Measurements from ENCODE around the gene SPATA2. TPM values are rescaled to one million over a fixed set of nuclear protein-coding genes. Genes with fewer than 3 reads are reported as not detected.
A peak's percentile ranks its signal among the peaks of the same experiment; 100 is the strongest.

The SPATA2 gene
- total RNA-seq, 2 donors from 2014 or later: 3.9 to 7.3 TPM

GRCh38 chr20:49871391-49871948 is 43.9 kb downstream of the SPATA2 start:
- no peak overlapping the region for H3K4me3 ChIP-seq
- H3K27me3 ChIP-seq (replicated peaks; ENCODE audit: insufficient read depth): no peaks in the 10 kb centered on the region
- peak overlapping the region in 1 of 2 donors; percentile 25 for H3K27ac ChIP-seq
- H3K36me3 ChIP-seq: no peaks in the 10 kb centered on the region
- no peaks in the 10 kb centered on the region for H3K9me3 ChIP-seq
- ATAC-seq (ENCODE audit: insufficient number of reproducible peaks, low FRiP score, low read depth) (no peak), DNase-seq (ENCODE audit: low spot score) (no peak)
- no peak for TF ChIP-seq CTCF (IDR thresholded peaks at IDR 0.05)
- H3K4me1 ChIP-seq (ENCODE audit: control insufficient read depth in 1 of 2, low read depth in 2 of 2): peaks cover 35 to 63% of the 10 kb centered on the region in 2 donors

- Histone ChIP-seq H3K4me1 (ENCODE audit: control insufficient read depth in 1 of 2, low read depth in 2 of 2) (peaks cover 32 to 63% of the 10 kb centered on the region in 2 donors), H3K27ac (peak overlapping the region in 1 of 2 donors; percentile 87), H3K27me3 (replicated peaks; ENCODE audit: insufficient read depth) (no peaks in the 10 kb centered on the region), H3K4me3 (no peak overlapping the region), H3K9me3 (no peaks in the 10 kb centered on the region), H3K36me3 (no peaks in the 10 kb centered on the region)
- ATAC-seq (ENCODE audit: insufficient number of reproducible peaks, low FRiP score, low read depth) (no peak), DNase-seq (ENCODE audit: low spot score) (no peak)
- no peak for TF ChIP-seq CTCF (IDR thresholded peaks at IDR 0.05)
These were observed 45.1 kb downstream of the SPATA2 start for GRCh38 chr20:49870261-49870660.

- no peaks in the 10 kb centered on the region for H3K9me3 ChIP-seq
- ATAC-seq (ENCODE audit: insufficient number of reproducible peaks, low FRiP score, low read depth) (no peak), DNase-seq (ENCODE audit: low spot score) (no peak)
- no peaks in the 10 kb centered on the region for H3K27me3 ChIP-seq (replicated peaks; ENCODE audit: insufficient read depth)
- no peaks in the 10 kb centered on the region for H3K36me3 ChIP-seq
- TF ChIP-seq CTCF (IDR thresholded peaks at IDR 0.05): no peak
- H3K4me3 ChIP-seq: no peak overlapping the region
- peak overlapping the region; percentile 53 to 87 for H3K27ac ChIP-seq
- H3K4me1 ChIP-seq (ENCODE audit: control insufficient read depth in 1 of 2, low read depth in 2 of 2): peaks cover 28 to 51% of the 10 kb centered on the region in 2 donors
These were observed 46.4 kb downstream of the SPATA2 start for GRCh38 chr20:49868964-49869363.

- Histone ChIP-seq H3K27me3 (replicated peaks; ENCODE audit: insufficient read depth) (no peaks in the 10 kb centered on the region), H3K4me1 (ENCODE audit: control insufficient read depth in 1 of 2, low read depth in 2 of 2) (peaks cover 28 to 51% of the 10 kb centered on the region in 2 donors), H3K9me3 (no peaks in the 10 kb centered on the region), H3K4me3 (no peak overlapping the region), H3K36me3 (no peaks in the 10 kb centered on the region), H3K27ac (peak overlapping the region; percentile 53 to 87)
- DNase-seq (ENCODE audit: low spot score): no peak
- ATAC-seq (ENCODE audit: insufficient number of reproducible peaks, low FRiP score, low read depth): no peak
- TF ChIP-seq CTCF (IDR thresholded peaks at IDR 0.05): no peak
These were observed 46.8 kb downstream of the SPATA2 start for GRCh38 chr20:49868538-49868937.

GRCh38 chr20:49867453-49868215 is 47.7 kb downstream of the SPATA2 start:
- TF ChIP-seq CTCF (IDR thresholded peaks at IDR 0.05): no peak
- no peaks in the 10 kb centered on the region for H3K27me3 ChIP-seq (replicated peaks; ENCODE audit: insufficient read depth)
- peaks cover 28 to 51% of the 10 kb centered on the region in 2 donors for H3K4me1 ChIP-seq (ENCODE audit: control insufficient read depth in 1 of 2, low read depth in 2 of 2)
- no peak overlapping the region for H3K4me3 ChIP-seq
- ATAC-seq (ENCODE audit: insufficient number of reproducible peaks, low FRiP score, low read depth) (no peak), DNase-seq (ENCODE audit: low spot score) (no peak)
- H3K27ac ChIP-seq: peak overlapping the region; percentile 53 to 87
- no peaks in the 10 kb centered on the region for H3K36me3 ChIP-seq
- no peaks in the 10 kb centered on the region for H3K9me3 ChIP-seq
